Testis (tissue), 3 donors: ENCODE results near the gene DENND1A. TPM values are rescaled to one million over a fixed set of nuclear protein-coding genes. Genes with fewer than 3 reads are reported as not detected.

Experiments
- DNase-seq: peaks from one replicate; pipeline ENCODE4 v3.0.0-alpha.2; 2019
- H3K27ac ChIP-seq, 2 donors: fragments of 200-600 bp; sonication (generic); one replicate each; pipeline ENCODE4 v1.5.1; 2019
- H3K27me3 ChIP-seq: fragments of 200-600 bp; sonication (generic); one replicate; pipeline ENCODE4 v1.5.1; 2019
- H3K36me3 ChIP-seq: fragments of 200-600 bp; sonication (generic); one replicate; pipeline ENCODE4 v1.5.1; 2017; ENCODE audit warnings: low read depth; ENCODE audit errors: missing control alignments
- H3K4me1 ChIP-seq: fragments of 200-600 bp; sonication (generic); one replicate; pipeline ENCODE4 v1.5.1; 2019
- H3K4me3 ChIP-seq, 2 donors: fragments of 200-600 bp; sonication (generic); one replicate each; pipeline ENCODE4 v1.5.1; 2017 to 2019
- H3K9me3 ChIP-seq: fragments of 200-600 bp; sonication (generic); one replicate; pipeline ENCODE4 v1.5.1; 2017
- CTCF ChIP-seq, 3 experiments: fragments of 450-650 bp in 2 of 3; fragments of 200-600 bp in 1 of 3; sonication (generic) in 1 of 3; IDR thresholded peaks; one replicate each; pipeline ENCODE4 v1.5.1; 2016 to 2019; ENCODE audit warnings: antibody characterized with exemption in 3 of 3, mild to moderate bottlenecking in 2 of 3, moderate library complexity in 1 of 3
- POLR2A ChIP-seq: fragments of 450-650 bp; IDR thresholded peaks from one replicate; pipeline ENCODE4 v1.6.1; 2017; ENCODE audit warnings: antibody characterized with exemption, mild to moderate bottlenecking, moderate library complexity
- WGBS, 2 donors: methylation state at CpG; one replicate each; pipeline ENCODE4 v1.1.5; 2018; 5-methylcytosine and 5-hydroxymethylcytosine counted together
- intact Hi-C: fragments of 100-400 bp; cut with DNase I; formaldehyde crosslinking; loops from one replicate; pipeline ENCODE4 v1.15.1; 2023; ENCODE audit warnings: low total_unique reads
- polyA plus RNA-seq: library from polyadenylated mRNA; stranded (reverse); fragments of 350-450 nt; fragmentation: Illumina TruSeq; extraction: RNeasy Lipid Tissue Mini Kit (QIAGEN cat#74804); gene quantifications from one replicate; pipeline ENCODE4 v1.2.3, GENCODE V29; 2014; ENCODE audit warnings: low read depth, low replicate concordance; ENCODE audit not compliant: insufficient read depth
- total RNA-seq, 2 donors: library from RNA; depleted of rRNA; stranded (reverse); fragments of >200 nt; gene quantifications; one replicate each; pipeline ENCODE4 v1.2.3, GENCODE V29; 2016

The DENND1A gene
- total and polyA plus RNA-seq, 3 donors from 2014 or later, result 20.3 to 47.4 (median 44.9) TPM

- Histone ChIP-seq H3K36me3 (no peaks in the 10 kb centered on the region), H3K4me3 (no peak overlapping the region), H3K4me1 (no peaks in the 10 kb centered on the region), H3K9me3 (no peaks in the 10 kb centered on the region), H3K27me3 (no peaks in the 10 kb centered on the region), H3K27ac (no peak overlapping the region)
- no peak for DNase-seq
- intact Hi-C loops, result no loop called here
- TF ChIP-seq CTCF (IDR thresholded peaks at IDR 0.05) (no peak), POLR2A (no peak)
- 95 to 99% methylated on average over 11 of the region's 11 CpGs for WGBS, 2 donors
Measured at GRCh38 chr9:123475407-123475806, 454.5 kb downstream of the DENND1A start.

GRCh38 chr9:123472862-123473614 lies 456.9 kb downstream of the DENND1A start:
- no peak overlapping the region for H3K27ac ChIP-seq
- intact Hi-C loops, result no loop called here
- no peaks in the 10 kb centered on the region for H3K4me1 ChIP-seq
- no peak for TF ChIP-seq POLR2A
- WGBS, 2 donors, result 62 to 86% methylated on average over 11 to 14 of the region's 14 CpGs
- H3K4me3 ChIP-seq, result no peak overlapping the region
- no peaks in the 10 kb centered on the region for H3K36me3 ChIP-seq
- no peaks in the 10 kb centered on the region for H3K27me3 ChIP-seq
- DNase-seq, result no peak
- no peaks in the 10 kb centered on the region for H3K9me3 ChIP-seq

GRCh38 chr9:123471843-123472570 lies 457.9 kb downstream of the DENND1A start:
- Histone ChIP-seq H3K4me3 (no peak overlapping the region), H3K27ac (no peak overlapping the region), H3K4me1 (no peaks in the 10 kb centered on the region), H3K9me3 (no peaks in the 10 kb centered on the region), H3K36me3 (no peaks in the 10 kb centered on the region), H3K27me3 (no peaks in the 10 kb centered on the region)
- DNase-seq, result no peak
- intact Hi-C loops, result no loop called here
- WGBS, 2 donors, result 87 to 93% methylated on average over 9 to 12 of the region's 12 CpGs
- no peak for TF ChIP-seq CTCF (IDR thresholded peaks at IDR 0.05)
- TF ChIP-seq POLR2A, result no peak

GRCh38 chr9:123470991-123471770 lies 458.7 kb downstream of the DENND1A start:
- Histone ChIP-seq H3K36me3 (no peaks in the 10 kb centered on the region), H3K4me3 (no peak overlapping the region), H3K4me1 (no peaks in the 10 kb centered on the region), H3K9me3 (no peaks in the 10 kb centered on the region), H3K27ac (no peak overlapping the region), H3K27me3 (no peaks in the 10 kb centered on the region)
- WGBS, 2 donors, result 93 to 95% methylated on average over 21 of the region's 21 CpGs
- no peak for DNase-seq
- intact Hi-C loops, result no loop called here
- TF ChIP-seq CTCF (IDR thresholded peaks at IDR 0.05), result no peak
- TF ChIP-seq POLR2A, result no peak
